Effector memory CD4-positive, alpha-beta T cell (primary cell): ENCODE measurements around the gene NPY4R.
"Not testable (repeated sequence)": the region's sequence is repeated elsewhere in the genome, so short reads cannot be mapped to it uniquely, and the experiment has no call there.

Experiments used
- DNase-seq, 3 donors: peaks; one replicate each; pipeline ENCODE4 v3.0.0-alpha.2; 2020
- H3K27ac ChIP-seq: 2 replicates; pipeline ENCODE4 v1.7.0; 2013; ENCODE audit warnings: mild to moderate bottlenecking, low read length, moderate library complexity; ENCODE audit not compliant: insufficient read depth, poor library complexity, severe bottlenecking
- H3K27me3 ChIP-seq: replicated peaks from 2 replicates; pipeline ENCODE4 v1.7.0; 2013; ENCODE audit warnings: mild to moderate bottlenecking, low read length; ENCODE audit not compliant: insufficient read depth, control insufficient read depth, poor library complexity, severe bottlenecking
- H3K36me3 ChIP-seq: 2 replicates; pipeline ENCODE4 v1.7.0; 2013; ENCODE audit warnings: mild to moderate bottlenecking, low read length, moderate library complexity; ENCODE audit not compliant: control insufficient read depth, insufficient read depth
- H3K4me1 ChIP-seq: 2 replicates; pipeline ENCODE4 v1.7.0; 2013; ENCODE audit warnings: low read length, mild to moderate bottlenecking; ENCODE audit not compliant: control insufficient read depth, insufficient read depth, poor library complexity, severe bottlenecking
- H3K4me3 ChIP-seq: 2 replicates; pipeline ENCODE4 v1.7.0; 2013; ENCODE audit warnings: low read length, low read depth, mild to moderate bottlenecking; ENCODE audit not compliant: insufficient read depth, poor library complexity, severe bottlenecking
- H3K9me3 ChIP-seq: 2 replicates; pipeline ENCODE4 v1.7.0; 2013; ENCODE audit warnings: mild to moderate bottlenecking, low read length, moderate library complexity; ENCODE audit not compliant: control insufficient read depth

NPY4R gene

DNA sequence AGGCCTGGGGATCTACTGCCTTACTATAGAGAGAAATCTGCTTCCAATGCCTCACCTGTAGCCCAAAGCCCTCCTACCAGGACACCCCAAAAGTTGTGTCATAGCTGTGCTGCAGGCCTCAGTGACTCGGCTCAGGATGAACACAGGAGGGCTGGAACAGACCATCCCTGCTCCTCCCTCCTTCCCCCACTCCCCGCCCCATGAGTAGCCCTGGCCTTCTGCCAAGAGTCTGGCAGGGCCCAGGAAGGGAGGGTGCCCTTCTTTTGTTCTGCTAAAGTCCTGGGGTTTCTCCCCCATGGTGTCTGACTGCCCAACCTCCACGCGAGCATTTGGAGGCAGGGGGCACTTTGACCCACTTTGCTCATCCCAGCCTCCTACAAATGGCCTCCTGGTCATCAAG lies 24.8 kb downstream of the NPY4R start:
- H3K36me3 ChIP-seq, H3K4me1 ChIP-seq, DNase-seq, H3K4me3 ChIP-seq, H3K27me3 ChIP-seq, H3K27ac ChIP-seq, H3K9me3 ChIP-seq: not testable (repeated sequence)

- not testable (repeated sequence) for H3K27me3 ChIP-seq, H3K4me3 ChIP-seq, DNase-seq, H3K27ac ChIP-seq, H3K4me1 ChIP-seq, H3K36me3 ChIP-seq, H3K9me3 ChIP-seq
Measured at GRCh38 chr10:46423550-46423949, 42.2 kb downstream of the NPY4R start.

DNA sequence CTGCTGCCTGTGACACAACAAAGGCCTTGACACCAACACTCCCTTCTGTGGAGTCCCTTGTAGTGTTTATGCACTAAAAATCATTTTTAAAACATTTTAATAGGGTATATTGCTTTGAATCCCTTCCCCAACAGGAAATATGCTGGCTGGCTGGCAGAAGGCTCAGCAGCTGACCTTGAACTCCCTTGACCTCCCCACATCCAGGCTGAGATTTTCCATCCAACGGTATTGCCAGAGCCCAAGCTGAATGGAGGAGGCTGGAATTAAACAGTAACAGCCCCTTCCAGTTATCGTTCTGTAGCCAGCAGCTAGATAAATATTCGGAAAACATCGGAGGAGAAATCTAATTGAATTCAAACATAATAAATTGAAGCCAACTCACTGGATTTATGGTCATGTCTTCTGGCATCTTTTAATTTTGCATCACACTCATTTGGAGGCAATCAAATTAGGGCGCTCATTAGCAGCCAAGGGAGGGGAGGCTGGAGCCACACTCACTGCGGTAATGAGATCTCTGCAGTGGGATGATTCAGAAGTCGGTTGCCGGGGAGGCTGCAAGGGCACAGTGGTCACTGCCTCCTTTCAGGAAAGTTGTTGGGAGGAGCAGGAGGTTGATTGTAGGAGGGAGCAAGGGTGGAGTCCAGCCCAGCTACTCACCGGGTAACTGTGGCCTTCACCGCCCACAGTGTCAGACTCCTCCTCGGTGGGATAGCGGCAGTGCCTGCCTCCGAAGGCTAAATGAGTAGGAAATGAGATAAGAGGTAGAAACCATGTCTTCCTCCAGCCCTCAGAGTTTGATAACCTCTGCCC lies 46.0 kb downstream of the NPY4R start:
- not testable (repeated sequence) for DNase-seq, H3K27me3 ChIP-seq, H3K27ac ChIP-seq, H3K9me3 ChIP-seq, H3K4me3 ChIP-seq, H3K4me1 ChIP-seq, H3K36me3 ChIP-seq

GRCh38 chr10:46418283-46418682 lies 47.5 kb downstream of the NPY4R start:
- not testable (repeated sequence) for H3K9me3 ChIP-seq, DNase-seq, H3K36me3 ChIP-seq, H3K27ac ChIP-seq, H3K27me3 ChIP-seq, H3K4me1 ChIP-seq, H3K4me3 ChIP-seq

- not testable (repeated sequence) for DNase-seq, H3K27me3 ChIP-seq, H3K4me1 ChIP-seq, H3K9me3 ChIP-seq, H3K27ac ChIP-seq, H3K4me3 ChIP-seq, H3K36me3 ChIP-seq
Measured at GRCh38 chr10:46415291-46415690, 50.5 kb downstream of the NPY4R start.

GRCh38 chr10:46412665-46413064 lies 53.1 kb downstream of the NPY4R start:
- H3K9me3 ChIP-seq, H3K36me3 ChIP-seq, H3K4me3 ChIP-seq, H3K27me3 ChIP-seq, DNase-seq, H3K27ac ChIP-seq, H3K4me1 ChIP-seq: not testable (repeated sequence)

GRCh38 chr10:46411123-46411522 lies 54.6 kb downstream of the NPY4R start:
- not testable (repeated sequence) for H3K36me3 ChIP-seq, H3K4me3 ChIP-seq, H3K4me1 ChIP-seq, H3K27ac ChIP-seq, H3K27me3 ChIP-seq, H3K9me3 ChIP-seq, DNase-seq
